Ovary (tissue), 9 donors: ENCODE measurements around the gene TARS3. TPM values are rescaled to one million over a fixed set of nuclear protein-coding genes. Genes with fewer than 3 reads are reported as not detected.

ENCODE experiments used
- DNase-seq, 5 donors: peaks; one replicate each; pipeline ENCODE4 v3.0.0-alpha.2; 2019 to 2020
- H3K27ac ChIP-seq, 2 donors: fragments of 200-600 bp; one replicate each; pipeline versions ENCODE4 v1.5.1 to v1.8.0; 2019 to 2022
- H3K27me3 ChIP-seq: fragments of 200-600 bp; one replicate; pipeline ENCODE4 v1.8.0; 2022
- H3K36me3 ChIP-seq: fragments of 200-600 bp; sonication (generic); one replicate; pipeline ENCODE4 v1.5.1; 2019
- H3K4me1 ChIP-seq: one replicate; pipeline ENCODE4 v1.8.1; 2013; ENCODE audit warnings: mild to moderate bottlenecking, moderate library complexity; ENCODE audit not compliant: insufficient read depth
- H3K4me3 ChIP-seq: fragments of 200-600 bp; sonication (generic); one replicate; pipeline ENCODE4 v1.5.1; 2017
- H3K9me3 ChIP-seq, 2 donors: fragments of 200-600 bp in 1 of 2; sonication (generic) in 1 of 2; one replicate each; pipeline versions ENCODE4 v1.5.1 to v1.8.1; 2013 to 2019; ENCODE audit warnings: mild to moderate bottlenecking in 1 of 2, moderate library complexity in 1 of 2
- EP300 ChIP-seq: sonication (generic); formaldehyde crosslinking; IDR thresholded peaks from one replicate; pipeline ENCODE4 v1.6.1; 2017; ENCODE audit warnings: antibody characterized with exemption
- POLR2A ChIP-seq: fragments of 450-650 bp; IDR thresholded peaks from one replicate; pipeline ENCODE4 v1.6.1; 2017; ENCODE audit warnings: antibody characterized with exemption, mild to moderate bottlenecking, moderate library complexity
- WGBS, 3 donors: extraction: QIAGEN DNeasy Blood & Tissue Kit in 1 of 3; methylation state at CpG; one replicate each; pipeline versions ENCODE4 v1.1.5 to v1.1.7; 2013 to 2017; 5-methylcytosine and 5-hydroxymethylcytosine counted together
- intact Hi-C, 4 donors: fragments of 100-400 bp; cut with DNase I; formaldehyde crosslinking; loops; one replicate each; pipeline versions ENCODE4 v1.11.0 to v1.15.1; 2022 to 2023
- polyA plus RNA-seq, 2 donors: library from polyadenylated mRNA; stranded (reverse); fragments of 200-250 nt in 1 of 2; fragments of 350-450 nt in 1 of 2; fragmentation: Illumina TruSeq in 1 of 2; extraction: RNeasy Lipid Tissue Mini Kit (QIAGEN cat#74804) in 1 of 2; gene quantifications; one replicate each; pipeline ENCODE4 v1.2.3, GENCODE V29; 2013 to 2014
- total RNA-seq, 7 donors: library from RNA; depleted of rRNA in 2 of 7; stranded (reverse); fragments of >200 nt in 2 of 7; fragmentation: NEBNext Ultra II Directional in 3 of 7; extraction: Animal tissue kit (Norgen Biotek cat#: 25700) in 3 of 7; gene quantifications; one replicate each; pipeline versions ENCODE4 v1.1.0 to v1.2.4, GENCODE V29; 2016 to 2023
- TF ChIP-seq, protein P1 (sequence below), 3 donors: fragments of 450-650 bp in 2 of 3; fragments of 200-600 bp in 1 of 3; IDR thresholded peaks; one replicate each; pipeline versions ENCODE4 v1.5.1 to v1.8.0; 2016 to 2022; ENCODE audit warnings: antibody characterized with exemption in 3 of 3, mild to moderate bottlenecking in 1 of 3
- donor health status: DM: no; HTN: no; CAD: no; lungs with moderate emphysema.
- donor health status: DM: no; HTN: no; CAD: no.
- donor health status: Bipolar disorder and iron deficiency.
- donor health status: DM: yes; HTN: yes; CAD: no.
- donor health status: DM: no; HTN: no; CAD: no.
- donor health status: DM: yes; HTN: yes; CAD: no.

The TARS3 gene
- total and polyA plus RNA-seq, 9 donors, result 10.1 to 23.5 (median 15.3) TPM

DNA sequence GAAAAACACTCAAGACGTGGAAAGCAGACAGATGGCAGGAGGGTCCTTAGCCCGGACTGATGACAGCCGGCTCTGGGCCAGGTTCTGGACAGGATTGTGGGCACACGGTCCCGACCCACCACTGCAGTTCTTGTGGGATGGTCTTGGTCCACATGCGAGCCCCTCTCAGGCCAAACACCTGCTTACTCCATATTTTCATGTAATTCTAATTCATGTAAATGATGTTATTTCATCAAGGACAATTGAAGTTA is 104.7 kb downstream of the TARS3 start:
- DNase-seq, result no peak
- H3K9me3 ChIP-seq, result no peaks in the 10 kb centered on the region
- H3K27me3 ChIP-seq, result no peaks in the 10 kb centered on the region
- WGBS, 3 donors, result 91 to 94% (median 91%) methylated on average over 6 of the region's 6 CpGs
- intact Hi-C loops, result no loop called here
- no peak overlapping the region for H3K27ac ChIP-seq
- H3K4me3 ChIP-seq, result no peak overlapping the region
- H3K4me1 ChIP-seq, result peaks cover 11% of the 10 kb centered on the region
- no peaks in the 10 kb centered on the region for H3K36me3 ChIP-seq
- TF ChIP-seq POLR2A, result no peak
- no peak for TF ChIP-seq EP300

DNA sequence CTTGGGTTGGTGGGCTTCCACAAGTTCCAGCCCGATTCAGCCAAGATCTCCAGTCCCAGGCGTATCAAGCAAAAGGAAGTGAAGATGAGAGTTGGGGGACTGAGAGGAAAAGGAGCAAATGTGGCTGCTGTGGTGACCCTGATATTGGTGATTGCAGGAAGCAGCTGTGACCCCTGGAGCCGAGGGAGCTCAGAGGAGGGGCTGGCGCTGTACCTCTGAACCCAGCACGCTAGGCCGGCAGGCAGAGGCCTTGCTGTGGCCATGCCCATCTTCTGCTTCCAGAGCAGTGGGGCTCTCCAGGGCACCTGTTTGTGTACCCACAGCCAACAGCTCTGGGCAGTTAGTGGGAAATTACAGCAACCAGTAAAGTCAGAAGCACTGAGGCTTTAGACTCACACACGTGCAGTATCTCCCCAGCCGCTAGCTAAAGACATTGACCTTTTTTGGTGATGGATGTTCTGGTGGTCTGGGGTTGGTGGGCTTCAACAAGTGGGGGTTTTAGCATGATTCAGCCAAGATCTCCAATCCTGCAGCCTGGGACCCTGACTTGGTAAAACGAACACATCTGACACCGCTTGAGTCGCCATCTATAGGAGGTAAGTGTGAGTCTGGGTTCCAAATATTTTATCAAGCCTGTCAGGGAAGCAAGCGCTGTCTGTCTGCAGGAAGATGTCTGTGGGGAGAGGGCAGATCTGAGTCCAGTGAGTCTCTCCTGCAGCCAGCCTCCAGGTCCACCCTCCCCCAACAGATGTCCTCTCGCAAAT is 105.2 kb downstream of the TARS3 start:
- Histone ChIP-seq H3K27me3 (no peaks in the 10 kb centered on the region), H3K4me3 (no peak overlapping the region), H3K36me3 (no peaks in the 10 kb centered on the region), H3K27ac (no peak overlapping the region), H3K4me1 (peaks cover 11% of the 10 kb centered on the region), H3K9me3 (no peaks in the 10 kb centered on the region)
- 81 to 88% (median 83%) methylated on average over 13 of the region's 13 CpGs for WGBS, 3 donors
- intact Hi-C loops, result no loop called here
- TF ChIP-seq, protein P1, sequence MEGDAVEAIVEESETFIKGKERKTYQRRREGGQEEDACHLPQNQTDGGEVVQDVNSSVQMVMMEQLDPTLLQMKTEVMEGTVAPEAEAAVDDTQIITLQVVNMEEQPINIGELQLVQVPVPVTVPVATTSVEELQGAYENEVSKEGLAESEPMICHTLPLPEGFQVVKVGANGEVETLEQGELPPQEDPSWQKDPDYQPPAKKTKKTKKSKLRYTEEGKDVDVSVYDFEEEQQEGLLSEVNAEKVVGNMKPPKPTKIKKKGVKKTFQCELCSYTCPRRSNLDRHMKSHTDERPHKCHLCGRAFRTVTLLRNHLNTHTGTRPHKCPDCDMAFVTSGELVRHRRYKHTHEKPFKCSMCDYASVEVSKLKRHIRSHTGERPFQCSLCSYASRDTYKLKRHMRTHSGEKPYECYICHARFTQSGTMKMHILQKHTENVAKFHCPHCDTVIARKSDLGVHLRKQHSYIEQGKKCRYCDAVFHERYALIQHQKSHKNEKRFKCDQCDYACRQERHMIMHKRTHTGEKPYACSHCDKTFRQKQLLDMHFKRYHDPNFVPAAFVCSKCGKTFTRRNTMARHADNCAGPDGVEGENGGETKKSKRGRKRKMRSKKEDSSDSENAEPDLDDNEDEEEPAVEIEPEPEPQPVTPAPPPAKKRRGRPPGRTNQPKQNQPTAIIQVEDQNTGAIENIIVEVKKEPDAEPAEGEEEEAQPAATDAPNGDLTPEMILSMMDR (IDR thresholded peaks at IDR 0.05), result no peak
- TF ChIP-seq EP300 (no peak), POLR2A (no peak)
- DNase-seq, result no peak

DNA sequence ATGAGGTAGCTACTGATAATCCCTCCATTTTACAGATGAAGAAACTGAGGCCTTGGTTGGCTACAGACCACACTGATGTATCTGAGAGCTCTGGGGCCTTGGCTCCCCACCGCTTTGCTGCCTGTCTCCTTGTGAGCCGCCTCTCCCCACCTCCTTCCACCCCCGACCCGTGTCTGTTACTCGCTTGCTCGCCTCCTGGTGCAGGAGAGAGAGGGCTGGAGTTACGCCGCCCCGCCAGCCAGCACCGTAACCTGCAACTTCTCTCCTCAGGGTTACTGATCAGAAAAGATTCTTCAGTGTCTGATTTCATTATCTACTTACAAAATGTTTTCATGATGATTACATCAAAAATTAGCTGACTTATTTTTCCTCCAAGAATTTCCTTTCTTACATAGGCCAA is 106.2 kb downstream of the TARS3 start:
- WGBS, 3 donors, result 82 to 91% (median 84%) methylated on average over 10 of the region's 10 CpGs
- Histone ChIP-seq H3K36me3 (no peaks in the 10 kb centered on the region), H3K4me1 (peaks cover 11% of the 10 kb centered on the region), H3K9me3 (no peaks in the 10 kb centered on the region), H3K4me3 (no peak overlapping the region), H3K27me3 (no peaks in the 10 kb centered on the region), H3K27ac (no peak overlapping the region)
- intact Hi-C loops, result no loop called here
- TF ChIP-seq POLR2A, result no peak
- TF ChIP-seq, protein P1 (IDR thresholded peaks at IDR 0.05), result no peak
- no peak for TF ChIP-seq EP300
- no peak for DNase-seq

DNA sequence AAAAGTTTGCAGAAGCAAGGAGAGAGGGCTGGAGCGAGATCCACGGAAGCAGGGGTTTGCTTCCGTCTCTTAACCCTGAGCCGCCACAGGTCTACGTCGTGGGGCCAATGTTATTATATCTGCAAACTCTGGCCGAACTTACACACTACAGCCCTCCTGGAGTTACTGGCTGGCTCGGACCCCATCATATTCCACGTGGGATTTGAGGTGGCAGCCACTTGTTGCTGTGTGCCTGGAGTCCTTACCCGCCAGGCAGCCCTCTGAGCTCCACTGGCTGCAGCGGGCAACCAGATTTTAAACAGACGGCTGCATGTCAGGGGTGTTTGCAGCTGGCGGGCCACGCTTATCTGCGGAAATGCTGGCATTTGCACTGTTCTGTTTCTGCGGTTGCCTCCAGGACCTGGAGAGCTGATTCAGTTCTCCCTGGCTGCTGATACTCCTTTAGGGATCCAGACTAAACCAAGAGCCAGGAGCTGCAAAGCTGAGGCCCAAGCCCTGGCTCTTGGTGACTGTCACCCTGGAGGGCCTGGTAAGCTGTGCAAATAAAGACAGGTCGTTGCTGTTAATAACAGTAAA is 106.8 kb downstream of the TARS3 start:
- Histone ChIP-seq H3K4me1 (peaks cover 11% of the 10 kb centered on the region), H3K27me3 (no peaks in the 10 kb centered on the region), H3K36me3 (no peaks in the 10 kb centered on the region), H3K4me3 (no peak overlapping the region), H3K9me3 (no peaks in the 10 kb centered on the region), H3K27ac (no peak overlapping the region)
- peak in 1 of 5 donors; percentile 29 for DNase-seq
- intact Hi-C loops, result no loop called here
- WGBS, 3 donors, result 35 to 58% (median 43%) methylated on average over 16 to 17 of the region's 17 CpGs
- TF ChIP-seq POLR2A (no peak), EP300 (no peak)
- TF ChIP-seq, protein P1 (IDR thresholded peaks at IDR 0.05), result no peak
